HepG2 (cell line): ENCODE data around the gene RBM19. TPM values are rescaled to one million over a fixed set of nuclear protein-coding genes. Genes with fewer than 3 reads are reported as not detected.

Source experiments
- ATAC-seq: fragments of 200-7000 bp; cut with Tn5 transposase; 3 replicates; pipeline ENCODE4 v1.9.1; 2020; ENCODE audit warnings: mild to moderate bottlenecking, moderate library complexity
- BruUV-seq: library from RNA; stranded (reverse); fragments of 400-500 nt; replicated peaks from 2 replicates; lab custom pipeline; 2021; lab: Mats Ljungman, UMichigan
- CTCF ChIA-PET: fragments of 300-600 bp; formaldehyde crosslinking; extraction: SDS; loops from one replicate; lab custom pipeline; 2021; ENCODE audit warnings: low total read pairs, inconsistent platforms, low intra/inter-chr PET ratio; lab: Yijun Ruan, JAX
- POLR2A ChIA-PET: fragments of 350-600 bp; sonication (Branson Sonifier 250); formaldehyde crosslinking; loops from one replicate; lab custom pipeline; 2020; ENCODE audit warnings: antibody characterized with exemption, inconsistent platforms; lab: Yijun Ruan, JAX
- DNase-seq: peaks from one replicate; pipeline ENCODE4 v3.0.0-alpha.2; 2015; ENCODE audit warnings: low spot score
- FAIRE-seq: peaks from 3 replicates; lab custom pipeline; 2011; peaks lifted over from hg19 to GRCh38; lab: Jason Lieb, UNC
- H2AFZ ChIP-seq: one replicate; pipeline ENCODE4 v1.6.1; 2011; ENCODE audit warnings: low read length, inconsistent platforms
- H3K27ac ChIP-seq: fragments of 300-600 bp; 3 replicates; pipeline ENCODE4 v1.8.0; 2011; ENCODE audit warnings: mixed run types, mild to moderate bottlenecking, mixed read lengths, low read length, inconsistent platforms; ENCODE audit not compliant: insufficient read depth; ENCODE audit errors: extremely low read length
- H3K27me3 ChIP-seq, 2 experiments: fragments of 200-600 bp in 1 of 2; 2 replicates in 1 of 2; 3 replicates in 1 of 2; pipeline versions ENCODE4 v1.6.0 to v1.8.0; 2011; ENCODE audit warnings: low read length in 2 of 2, mild to moderate bottlenecking in 2 of 2, moderate library complexity in 2 of 2, inconsistent platforms in 1 of 2; ENCODE audit not compliant: insufficient read depth in 2 of 2, control insufficient read depth in 1 of 2
- H3K36me3 ChIP-seq, 2 experiments: fragments of 200-600 bp in 1 of 2; replicated peaks in 1 of 2; 2 replicates in 1 of 2; 3 replicates in 1 of 2; pipeline versions ENCODE4 v1.5.1 to v1.8.0; 2011; ENCODE audit warnings: low read length in 2 of 2, inconsistent platforms in 1 of 2; ENCODE audit not compliant: insufficient read depth in 2 of 2, control insufficient read depth in 1 of 2
- H3K4me1 ChIP-seq: 2 replicates; pipeline ENCODE4 v1.5.1; 2012; ENCODE audit warnings: low read length, inconsistent platforms; ENCODE audit not compliant: insufficient read depth
- H3K4me2 ChIP-seq: 2 replicates; pipeline ENCODE4 v1.6.0; 2011; ENCODE audit warnings: low read depth, low read length, inconsistent platforms
- H3K4me3 ChIP-seq, 3 experiments: fragments of 200-600 bp in 1 of 3; sonication (generic), shearing (Covaris generic) in 1 of 3; replicated peaks in 1 of 3; 2 replicates each; pipeline ENCODE4 v1.5.1; 2011 to 2016; ENCODE audit warnings: low read length in 3 of 3, inconsistent platforms in 2 of 3, low read depth in 2 of 3, mild to moderate bottlenecking in 2 of 3, control low read depth in 1 of 3, mixed read lengths in 1 of 3; ENCODE audit not compliant: insufficient read depth in 1 of 3
- H3K79me2 ChIP-seq: one replicate; pipeline ENCODE4 v1.6.1; 2011; ENCODE audit warnings: low read length, inconsistent platforms; ENCODE audit not compliant: insufficient read depth
- H3K9ac ChIP-seq: 2 replicates; pipeline ENCODE4 v1.6.0; 2011; ENCODE audit warnings: mild to moderate bottlenecking, low read depth, low read length, inconsistent platforms; ENCODE audit not compliant: insufficient read depth
- H3K9me3 ChIP-seq: 2 replicates; pipeline ENCODE4 v1.5.1; 2012; ENCODE audit warnings: mild to moderate bottlenecking, low read length
- H4K20me1 ChIP-seq: 2 replicates; pipeline ENCODE4 v1.6.0; 2011; ENCODE audit warnings: inconsistent platforms, mild to moderate bottlenecking, low read length, moderate library complexity; ENCODE audit not compliant: insufficient read depth
- FIP1L1 ChIP-seq: fragments of 200-400 bp; formaldehyde crosslinking; IDR thresholded peaks from 2 replicates; pipeline ENCODE4 v1.6.1; 2018; ENCODE audit warnings: low read depth, mild to moderate bottlenecking, low read length, moderate library complexity, borderline replicate concordance; ENCODE audit not compliant: insufficient read depth
- NFE2L2 ChIP-seq: fragments of 150-350 bp; IDR thresholded peaks from 2 replicates; pipeline ENCODE4 v1.6.1; 2014; ENCODE audit warnings: low read length
- NFYB ChIP-seq: sonication (generic); formaldehyde crosslinking; IDR thresholded peaks from 2 replicates; pipeline ENCODE4 v1.4.0; 2020; ENCODE audit warnings: missing genetic modification reagents
- NR2C2 ChIP-seq: sonication (generic); formaldehyde crosslinking; IDR thresholded peaks from 2 replicates; pipeline ENCODE4 v1.4.0; 2020; ENCODE audit warnings: missing genetic modification reagents, mild to moderate bottlenecking, moderate library complexity, borderline replicate concordance
- SAP130 ChIP-seq: IDR thresholded peaks from 2 replicates; pipeline ENCODE4 v1.6.1; 2016; ENCODE audit warnings: low read depth
- ZFP37 ChIP-seq: sonication (generic); formaldehyde crosslinking; IDR thresholded peaks from 2 replicates; pipeline ENCODE4 v1.4.0; 2020; ENCODE audit warnings: missing genetic modification reagents, borderline replicate concordance
- ZNF33A ChIP-seq: sonication (generic); formaldehyde crosslinking; IDR thresholded peaks from 2 replicates; pipeline ENCODE4 v1.5.1; 2020; ENCODE audit warnings: missing genetic modification reagents, mild to moderate bottlenecking, moderate library complexity, borderline replicate concordance
- WGBS: methylation state at CpG from one replicate; pipeline ENCODE4 v1.1.6; 2017; ENCODE audit warnings: low lambda C conversion rate; 5-methylcytosine and 5-hydroxymethylcytosine counted together
- in situ Hi-C: cut with HindIII; loops from 2 replicates; pipeline ENCODE4 v1.10.0; 2017; ENCODE audit warnings: low pct_unique_long_range_greater_than_20kb; ENCODE audit not compliant: extremely low pct_ligation_motif_present
- intact Hi-C: fragments of 100-400 bp; cut with micrococcal nuclease; formaldehyde crosslinking; loops from one replicate; pipeline ENCODE4 v1.10.0; 2022; ENCODE audit not compliant: unreplicated experiment
- polyA plus RNA-seq, 8 experiments: library from polyadenylated mRNA; depleted of rRNA in 3 of 8; stranded (reverse) in 7 of 8; unstranded in 1 of 8; fragments of >200 nt; fragmentation: Illumina TruSeq in 4 of 8; extraction: Trizol in 4 of 8; gene quantifications; 2 replicates each; pipeline versions ENCODE4 v1.2.1 to v1.2.3, GENCODE V29; 2011 to 2016; ENCODE audit warnings: low read depth in 4 of 8, missing spikeins in 1 of 8, mixed read lengths in 1 of 8; ENCODE audit not compliant: insufficient read depth in 1 of 8
- total RNA-seq, 5 experiments: library from RNA; depleted of rRNA; stranded (reverse); fragments of >200 nt; fragmentation: Illumina TruSeq; extraction: Trizol; gene quantifications; 2 replicates each; pipeline ENCODE4 v1.2.3, GENCODE V29; 2016; ENCODE audit warnings: low read depth in 1 of 5
- TF ChIP-seq, protein P1 (sequence below): sonication (generic); formaldehyde crosslinking; IDR thresholded peaks from 2 replicates; pipeline ENCODE4 v1.5.0; 2020; ENCODE audit warnings: missing genetic modification reagents, mild to moderate bottlenecking, borderline replicate concordance
- TF ChIP-seq, protein P2 (sequence below): sonication (generic); formaldehyde crosslinking; IDR thresholded peaks from 2 replicates; pipeline ENCODE4 v1.5.0; 2020; ENCODE audit warnings: missing genetic modification reagents
- TF ChIP-seq, protein P3 (sequence below): sonication (generic); formaldehyde crosslinking; IDR thresholded peaks from 2 replicates; pipeline ENCODE4 v1.4.0; 2020; ENCODE audit warnings: missing genetic modification reagents
- TF ChIP-seq, protein P4 (sequence below): sonication (generic); formaldehyde crosslinking; IDR thresholded peaks from 2 replicates; pipeline ENCODE4 v1.4.0; 2020; ENCODE audit warnings: missing genetic modification reagents, borderline replicate concordance

Gene RBM19
- total and polyA plus RNA-seq, 2 of the 13 experiments (the other 11 are each of a cell fraction or from before 2014, with no cell fraction given), result 19.3 to 32.2 TPM

DNA sequence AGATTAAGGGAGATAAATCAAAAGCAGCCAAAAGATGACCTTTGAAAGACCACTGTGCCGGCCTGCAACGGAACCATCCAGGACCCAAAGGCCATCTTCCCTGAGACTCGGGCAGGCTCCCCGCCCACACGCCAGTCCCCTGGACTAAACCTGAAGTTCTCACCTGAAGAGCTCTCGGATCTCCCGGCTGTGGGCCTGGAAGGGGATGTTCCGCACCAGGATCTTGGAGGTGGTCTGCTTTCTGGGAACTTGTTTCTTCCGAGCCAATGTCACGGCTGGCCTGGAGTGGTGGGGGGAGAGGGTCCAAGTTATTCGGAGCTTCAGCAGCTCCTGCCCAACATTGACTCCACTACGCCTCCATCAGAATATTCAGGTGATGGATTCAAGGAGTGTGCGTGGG lies 51.3 kb downstream of the RBM19 start:
- Histone ChIP-seq H3K4me2 (no peak overlapping the region), H3K79me2 (no peaks in the 10 kb centered on the region), H3K9ac (no peak overlapping the region), H3K36me3 (peaks cover 10 to 63% of the 10 kb centered on the region in 2 experiments; a peak in 4 of 5 replicates), H3K27ac (no peak overlapping the region), H3K4me1 (peaks cover 9% of the 10 kb centered on the region; the same call in 1 of the 2 replicates), H3K9me3 (no peaks in the 10 kb centered on the region), H3K4me3 (no peak overlapping the region), H4K20me1 (no peaks in the 10 kb centered on the region), H3K27me3 (no peaks in the 10 kb centered on the region), H2AFZ (no peak overlapping the region)
- ChIA-PET POLR2A (no interaction called here), CTCF (no interaction called here)
- 95% methylated on average over 11 of the region's 13 CpGs for WGBS
- FAIRE-seq (no peak), ATAC-seq (no peak), DNase-seq (no peak)
- intact Hi-C loops, result no loop called here
- in situ Hi-C loops, result loop anchor here (5.0 to 10.0 kb wide), 2 partner anchors 453 to 480 kb away; no protein-coding TSS in a partner anchor
- no TSS peak for BruUV-seq
- TF ChIP-seq NFE2L2 (no peak), NR2C2 (CRISPR knock-in tag) (no peak), SAP130 (CRISPR knock-in tag) (no peak), NFYB (CRISPR knock-in tag) (no peak), ZNF33A (no peak), FIP1L1 (no peak), ZFP37 (CRISPR knock-in tag) (no peak)
- TF ChIP-seq, protein P1, sequence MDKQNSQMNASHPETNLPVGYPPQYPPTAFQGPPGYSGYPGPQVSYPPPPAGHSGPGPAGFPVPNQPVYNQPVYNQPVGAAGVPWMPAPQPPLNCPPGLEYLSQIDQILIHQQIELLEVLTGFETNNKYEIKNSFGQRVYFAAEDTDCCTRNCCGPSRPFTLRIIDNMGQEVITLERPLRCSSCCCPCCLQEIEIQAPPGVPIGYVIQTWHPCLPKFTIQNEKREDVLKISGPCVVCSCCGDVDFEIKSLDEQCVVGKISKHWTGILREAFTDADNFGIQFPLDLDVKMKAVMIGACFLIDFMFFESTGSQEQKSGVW (CRISPR knock-in tag), result no peak
- TF ChIP-seq, protein P2, sequence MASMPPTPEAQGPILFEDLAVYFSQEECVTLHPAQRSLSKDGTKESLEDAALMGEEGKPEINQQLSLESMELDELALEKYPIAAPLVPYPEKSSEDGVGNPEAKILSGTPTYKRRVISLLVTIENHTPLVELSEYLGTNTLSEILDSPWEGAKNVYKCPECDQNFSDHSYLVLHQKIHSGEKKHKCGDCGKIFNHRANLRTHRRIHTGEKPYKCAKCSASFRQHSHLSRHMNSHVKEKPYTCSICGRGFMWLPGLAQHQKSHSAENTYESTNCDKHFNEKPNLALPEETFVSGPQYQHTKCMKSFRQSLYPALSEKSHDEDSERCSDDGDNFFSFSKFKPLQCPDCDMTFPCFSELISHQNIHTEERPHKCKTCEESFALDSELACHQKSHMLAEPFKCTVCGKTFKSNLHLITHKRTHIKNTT (CRISPR knock-in tag), result no peak
- TF ChIP-seq, protein P3, sequence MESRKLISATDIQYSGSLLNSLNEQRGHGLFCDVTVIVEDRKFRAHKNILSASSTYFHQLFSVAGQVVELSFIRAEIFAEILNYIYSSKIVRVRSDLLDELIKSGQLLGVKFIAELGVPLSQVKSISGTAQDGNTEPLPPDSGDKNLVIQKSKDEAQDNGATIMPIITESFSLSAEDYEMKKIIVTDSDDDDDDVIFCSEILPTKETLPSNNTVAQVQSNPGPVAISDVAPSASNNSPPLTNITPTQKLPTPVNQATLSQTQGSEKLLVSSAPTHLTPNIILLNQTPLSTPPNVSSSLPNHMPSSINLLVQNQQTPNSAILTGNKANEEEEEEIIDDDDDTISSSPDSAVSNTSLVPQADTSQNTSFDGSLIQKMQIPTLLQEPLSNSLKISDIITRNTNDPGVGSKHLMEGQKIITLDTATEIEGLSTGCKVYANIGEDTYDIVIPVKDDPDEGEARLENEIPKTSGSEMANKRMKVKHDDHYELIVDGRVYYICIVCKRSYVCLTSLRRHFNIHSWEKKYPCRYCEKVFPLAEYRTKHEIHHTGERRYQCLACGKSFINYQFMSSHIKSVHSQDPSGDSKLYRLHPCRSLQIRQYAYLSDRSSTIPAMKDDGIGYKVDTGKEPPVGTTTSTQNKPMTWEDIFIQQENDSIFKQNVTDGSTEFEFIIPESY, result no peak
- TF ChIP-seq, protein P4, sequence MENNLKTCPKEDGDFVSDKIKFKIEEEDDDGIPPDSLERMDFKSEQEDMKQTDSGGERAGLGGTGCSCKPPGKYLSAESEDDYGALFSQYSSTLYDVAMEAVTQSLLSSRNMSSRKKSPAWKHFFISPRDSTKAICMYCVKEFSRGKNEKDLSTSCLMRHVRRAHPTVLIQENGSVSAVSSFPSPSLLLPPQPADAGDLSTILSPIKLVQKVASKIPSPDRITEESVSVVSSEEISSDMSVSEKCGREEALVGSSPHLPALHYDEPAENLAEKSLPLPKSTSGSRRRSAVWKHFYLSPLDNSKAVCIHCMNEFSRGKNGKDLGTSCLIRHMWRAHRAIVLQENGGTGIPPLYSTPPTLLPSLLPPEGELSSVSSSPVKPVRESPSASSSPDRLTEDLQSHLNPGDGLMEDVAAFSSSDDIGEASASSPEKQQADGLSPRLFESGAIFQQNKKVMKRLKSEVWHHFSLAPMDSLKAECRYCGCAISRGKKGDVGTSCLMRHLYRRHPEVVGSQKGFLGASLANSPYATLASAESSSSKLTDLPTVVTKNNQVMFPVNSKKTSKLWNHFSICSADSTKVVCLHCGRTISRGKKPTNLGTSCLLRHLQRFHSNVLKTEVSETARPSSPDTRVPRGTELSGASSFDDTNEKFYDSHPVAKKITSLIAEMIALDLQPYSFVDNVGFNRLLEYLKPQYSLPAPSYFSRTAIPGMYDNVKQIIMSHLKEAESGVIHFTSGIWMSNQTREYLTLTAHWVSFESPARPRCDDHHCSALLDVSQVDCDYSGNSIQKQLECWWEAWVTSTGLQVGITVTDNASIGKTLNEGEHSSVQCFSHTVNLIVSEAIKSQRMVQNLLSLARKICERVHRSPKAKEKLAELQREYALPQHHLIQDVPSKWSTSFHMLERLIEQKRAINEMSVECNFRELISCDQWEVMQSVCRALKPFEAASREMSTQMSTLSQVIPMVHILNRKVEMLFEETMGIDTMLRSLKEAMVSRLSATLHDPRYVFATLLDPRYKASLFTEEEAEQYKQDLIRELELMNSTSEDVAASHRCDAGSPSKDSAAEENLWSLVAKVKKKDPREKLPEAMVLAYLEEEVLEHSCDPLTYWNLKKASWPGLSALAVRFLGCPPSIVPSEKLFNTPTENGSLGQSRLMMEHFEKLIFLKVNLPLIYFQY (CRISPR knock-in tag), result no peak
